HG03520 (cell line): Measurements from ENCODE around the gene C3orf49.

Experiments used
- ATAC-seq: cut with Tn5 transposase; IDR thresholded peaks from one replicate; pipeline ENCODE4 v1.9.1; 2021; ENCODE audit warnings: mild to moderate bottlenecking, moderate library complexity; ENCODE audit not compliant: unreplicated experiment

The C3orf49 gene

GRCh38 chr3:63849175-63849574 is 30.1 kb downstream of the C3orf49 start:
- no peak for ATAC-seq

GRCh38 chr3:63851287-63851686 is 32.2 kb downstream of the C3orf49 start:
- no peak for ATAC-seq

- no peak for ATAC-seq
Measured at GRCh38 chr3:63853106-63853505, 34.0 kb downstream of the C3orf49 start.

GRCh38 chr3:63855333-63855940 is 36.3 kb downstream of the C3orf49 start:
- no peak for ATAC-seq

- ATAC-seq = no peak
Measured at GRCh38 chr3:63857311-63857710, 38.2 kb downstream of the C3orf49 start.

DNA sequence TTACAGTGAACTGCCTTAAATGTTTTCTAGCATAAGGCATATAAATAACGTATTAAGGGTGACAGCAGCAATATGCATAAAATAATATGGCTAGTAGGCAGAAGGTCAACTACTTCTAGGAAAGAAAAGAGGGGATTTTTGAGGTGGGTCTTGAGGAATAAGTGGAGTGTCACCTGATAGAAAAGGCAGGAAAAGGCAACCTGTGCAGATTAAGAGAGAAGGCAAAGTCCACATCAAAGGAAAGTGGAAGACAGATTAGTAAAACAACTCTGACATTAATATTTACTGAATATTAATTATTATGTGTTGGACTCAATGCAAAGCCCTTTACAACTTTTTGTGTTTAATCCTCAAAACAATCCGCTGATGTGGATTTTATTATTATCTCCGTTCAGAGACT is 41.7 kb downstream of the C3orf49 start:
- no peak for ATAC-seq

DNA sequence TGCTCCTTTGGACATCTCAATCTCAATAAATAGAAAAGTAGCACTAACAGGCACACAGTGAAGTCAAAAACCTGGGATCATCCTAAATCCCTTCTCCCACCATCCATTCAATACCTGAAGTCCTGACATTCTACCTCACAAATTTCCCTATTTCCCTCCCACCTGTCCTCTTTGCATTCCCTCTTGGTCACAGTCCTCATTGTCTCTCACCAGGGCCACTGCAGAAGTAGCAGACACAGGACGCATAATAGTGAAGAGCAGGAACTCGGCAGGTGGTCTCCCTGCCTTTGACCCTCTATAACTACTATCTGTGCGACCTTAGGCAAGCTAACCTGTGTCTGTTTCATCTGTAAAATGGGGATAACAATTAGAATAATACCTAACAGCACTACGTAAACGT is 42.2 kb downstream of the C3orf49 start:
- ATAC-seq = no peak

DNA sequence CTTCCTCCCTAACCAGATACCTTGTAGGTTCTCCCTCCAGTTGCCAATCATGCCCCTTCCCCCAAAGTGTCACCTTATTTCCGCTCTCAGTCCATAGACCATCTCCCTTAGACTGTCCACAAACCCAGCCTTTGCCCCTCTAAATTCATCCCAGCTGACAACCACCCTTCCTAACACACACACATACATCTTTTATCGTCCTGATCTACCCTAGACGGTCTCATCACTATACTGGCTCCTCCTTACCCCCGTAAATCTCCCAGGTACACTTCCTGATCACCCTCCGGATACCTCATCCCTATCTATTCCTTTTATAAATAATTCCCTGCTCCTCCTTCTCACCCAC is 43.7 kb downstream of the C3orf49 start:
- no peak for ATAC-seq

- ATAC-seq = peak; percentile 65
Measured at GRCh38 chr3:63863150-63864007, 44.3 kb downstream of the C3orf49 start, which contains the start of the genes ATXN7 and THOC7. Gene ATXN7 (plus strand): TSS chr3:63863867. CDS start chr3:63912599, 48,732 bp downstream. Gene THOC7 (minus strand): TSS chr3:63863805. CDS start chr3:63863790, 15 bp downstream.

DNA sequence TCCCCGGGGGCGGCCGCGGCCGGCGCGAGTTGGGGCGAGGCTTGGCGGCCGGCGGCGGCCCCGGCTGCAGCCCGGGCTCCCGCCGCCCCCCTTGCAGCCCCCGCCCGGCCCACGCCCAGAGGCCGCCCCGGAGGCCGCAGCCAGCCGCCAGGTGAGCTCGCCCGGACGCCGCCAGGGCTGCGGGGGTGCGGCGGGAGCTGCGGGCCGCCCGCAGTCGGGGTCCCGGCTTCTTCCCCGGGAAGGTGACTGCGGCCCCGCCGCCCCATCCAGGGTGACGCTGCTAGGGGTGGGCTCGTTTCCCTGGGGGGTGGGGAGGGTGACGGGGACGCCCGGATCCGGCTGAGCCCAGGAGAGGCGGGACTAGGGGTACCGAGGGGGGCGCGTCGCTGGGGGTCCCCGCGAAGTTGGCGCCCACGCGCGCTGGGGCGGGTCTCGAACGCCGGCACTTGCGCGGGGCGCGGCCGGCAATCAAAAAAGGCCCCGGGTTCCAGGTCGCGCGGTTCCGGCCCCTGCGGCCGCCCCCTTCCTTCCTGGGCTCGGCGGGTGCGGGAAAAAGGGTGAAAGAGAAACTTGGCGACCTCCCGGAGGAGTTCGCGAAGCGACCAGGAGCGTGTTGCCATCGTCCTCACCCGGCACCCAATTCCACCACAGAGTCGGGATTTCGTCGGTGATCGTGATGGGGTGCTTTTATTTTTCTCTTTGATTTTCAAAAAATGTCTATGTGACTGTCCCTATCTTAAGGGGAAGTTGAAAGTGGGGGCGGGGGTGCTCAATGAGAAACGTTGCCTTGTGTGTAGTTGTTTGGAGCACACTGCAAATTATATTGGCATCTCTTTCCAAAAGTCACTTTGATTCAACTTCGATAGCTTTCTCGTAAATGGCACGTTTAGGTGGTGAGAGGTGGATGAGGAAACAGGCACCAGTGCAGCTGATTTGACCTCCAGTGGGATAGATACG is 45.2 kb downstream of the C3orf49 start:
- ATAC-seq = peak; percentile 45

DNA sequence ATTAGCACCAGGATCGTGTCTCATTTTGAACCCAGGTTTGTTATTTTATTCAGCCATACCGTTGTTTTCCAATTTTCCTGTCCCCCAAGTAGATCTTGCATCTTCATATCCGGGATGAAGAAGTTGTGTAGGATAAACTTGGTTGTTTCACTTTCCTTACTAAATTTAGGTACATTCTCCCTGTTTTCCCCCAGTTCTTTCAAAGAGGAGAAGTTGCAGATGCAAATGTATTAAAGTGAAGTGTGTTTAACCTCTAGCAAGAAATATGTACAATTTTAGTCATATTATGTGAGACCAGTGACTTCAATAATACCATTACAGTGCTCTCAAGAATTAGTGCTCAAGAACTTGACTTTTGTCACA is 45.8 kb downstream of the C3orf49 start:
- ATAC-seq = no peak

DNA sequence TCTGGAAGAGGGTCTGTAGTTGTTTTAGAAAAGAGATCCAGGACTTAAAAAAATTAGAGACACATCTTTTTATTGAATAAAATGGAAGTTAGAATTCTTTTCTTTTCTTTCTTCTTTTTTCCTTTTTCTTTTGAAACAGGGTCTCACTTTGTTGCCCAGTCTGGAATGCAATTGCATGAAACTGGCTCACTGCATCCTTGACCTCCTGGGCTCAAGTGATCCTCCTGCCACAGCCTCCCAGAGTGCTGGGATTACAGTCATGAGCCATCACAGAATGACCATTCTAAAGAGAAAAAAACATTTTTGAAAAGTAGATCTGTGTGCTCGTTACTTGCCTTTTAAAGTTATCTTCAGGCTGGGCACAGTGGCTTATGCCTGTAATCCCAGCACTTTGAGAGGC is 48.1 kb downstream of the C3orf49 start:
- ATAC-seq = no peak

DNA sequence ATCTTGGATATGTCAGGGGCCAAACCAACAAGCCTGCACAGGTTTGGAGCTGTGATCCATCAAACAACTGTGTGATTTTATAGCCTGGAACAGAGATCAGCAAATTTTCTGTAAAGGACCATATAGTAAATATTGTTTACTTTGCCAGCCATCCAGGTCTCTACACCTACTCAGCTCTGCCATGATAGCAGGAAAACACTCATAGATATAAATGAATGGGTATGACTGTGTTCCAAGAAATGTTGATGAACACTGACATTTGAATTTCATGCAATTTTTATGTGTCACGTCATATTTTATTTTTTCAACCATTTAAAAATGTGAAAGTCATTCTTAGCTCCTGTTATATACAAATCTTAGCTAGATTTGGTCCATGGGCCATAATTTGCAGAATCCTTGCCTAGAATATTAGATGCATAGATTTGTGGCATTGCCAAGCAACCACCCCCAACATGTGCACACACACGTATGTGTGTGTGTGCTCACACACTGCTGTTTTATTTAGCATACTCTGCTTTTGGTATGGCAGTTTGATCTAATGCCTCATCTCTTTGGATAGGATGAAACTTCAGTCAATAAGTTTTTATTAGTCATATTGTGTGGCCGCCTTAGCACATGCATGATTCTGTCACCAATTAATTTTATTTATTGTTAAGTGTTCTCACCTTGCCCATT is 51.0 kb downstream of the C3orf49 start:
- ATAC-seq = no peak

- ATAC-seq = no peak
Measured at GRCh38 chr3:63870615-63871005, 51.5 kb downstream of the C3orf49 start.

- ATAC-seq = no peak
Measured at GRCh38 chr3:63872135-63872924, 53.2 kb downstream of the C3orf49 start.

GRCh38 chr3:63874769-63875168 is 55.7 kb downstream of the C3orf49 start:
- no peak for ATAC-seq

GRCh38 chr3:63875510-63875909 is 56.4 kb downstream of the C3orf49 start:
- ATAC-seq = no peak

DNA sequence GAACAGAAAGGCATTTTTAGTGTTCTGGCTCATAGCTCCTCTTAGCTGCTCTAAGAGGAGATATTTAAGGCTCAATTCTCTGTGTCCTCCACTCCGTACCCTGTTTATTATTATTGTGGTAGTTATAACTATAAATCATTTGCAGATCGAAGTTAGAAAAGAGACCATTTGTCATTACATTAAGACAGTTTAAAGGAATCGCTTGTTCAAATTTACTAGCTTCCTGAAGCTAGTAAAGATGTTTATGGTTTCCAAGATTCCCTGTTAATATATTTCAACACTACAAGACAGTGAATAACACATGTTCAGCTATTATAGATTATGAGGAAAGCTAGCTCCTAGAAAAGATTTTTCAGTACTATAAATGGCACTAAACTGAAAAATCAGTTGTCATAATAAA is 57.2 kb downstream of the C3orf49 start:
- ATAC-seq = no peak

DNA sequence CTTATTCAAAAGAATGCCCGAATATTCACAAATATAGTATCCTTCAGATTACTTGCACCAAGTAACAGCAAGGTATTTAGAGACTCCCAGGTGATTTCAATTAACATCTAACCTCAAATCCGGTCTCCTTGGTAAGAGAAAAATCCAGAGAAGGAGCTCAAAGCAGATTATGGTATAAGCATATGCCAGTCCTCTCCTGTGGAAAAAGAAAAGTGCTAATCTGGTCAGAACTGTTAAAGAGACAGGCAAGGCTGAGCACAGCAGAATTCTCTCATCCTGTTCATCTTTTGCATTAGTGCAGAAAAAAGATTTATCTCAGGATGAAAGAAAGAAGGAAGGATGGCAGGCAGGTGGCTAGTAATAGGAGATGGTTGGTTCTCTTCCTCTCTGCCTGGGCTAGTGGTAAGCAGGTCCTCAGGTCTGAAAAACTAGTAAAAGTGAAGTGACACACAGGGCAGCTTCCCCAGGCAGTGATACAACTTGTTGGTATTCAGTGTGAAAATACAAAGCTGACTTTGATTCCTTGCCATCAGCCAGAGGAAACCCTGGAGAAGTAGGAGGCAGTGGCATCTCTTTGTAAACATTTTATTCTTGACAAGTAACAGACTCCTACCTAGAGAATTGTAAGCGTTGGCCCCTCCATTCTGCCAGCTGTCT is 58.8 kb downstream of the C3orf49 start:
- ATAC-seq = no peak
